ENCODE results near the gene ASIC2. TPM values are rescaled to one million over a fixed set of nuclear protein-coding genes. Genes with fewer than 3 reads are reported as not detected.

ASIC2 gene
- total RNA-seq, 1 experiment from 2014 or later = 0.11 TPM

DNA sequence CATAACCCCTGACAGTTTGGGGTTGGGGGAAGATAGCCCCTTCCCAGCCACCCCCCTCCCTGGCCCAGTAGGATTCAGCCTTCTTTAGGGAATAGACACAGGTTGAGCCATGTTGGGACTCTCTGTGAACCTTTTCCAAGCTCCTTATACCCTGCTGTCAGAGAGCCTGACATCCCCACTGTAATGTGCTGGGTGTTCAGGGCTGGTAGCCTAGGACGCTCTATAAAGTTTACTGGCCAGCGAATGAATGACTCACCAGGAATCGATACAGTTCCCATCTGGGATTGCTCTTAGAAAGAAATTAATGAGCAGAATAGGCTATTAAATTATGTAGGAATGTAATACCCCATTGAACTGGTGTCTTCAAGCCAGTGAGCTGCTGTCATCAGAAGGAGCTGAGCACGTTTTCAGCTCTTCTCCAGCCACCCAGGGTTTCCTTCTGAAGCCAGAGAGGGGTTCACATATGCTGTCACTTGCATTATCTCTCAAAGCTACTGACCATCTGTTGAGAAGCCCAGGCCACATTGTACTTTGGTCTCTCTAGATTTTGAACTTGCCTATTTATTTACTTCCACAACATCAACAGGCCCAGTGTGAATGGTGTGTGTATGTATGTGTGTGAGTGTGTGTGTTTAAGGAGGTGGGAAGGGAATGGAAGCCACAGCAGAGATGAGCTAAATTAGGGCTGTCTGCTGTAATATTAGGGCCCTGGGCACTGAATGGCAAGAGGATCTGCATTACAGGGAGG, 236.5 kb downstream of the ASIC2 start:
- no peaks in the 10 kb centered on the region for H3K4me1 ChIP-seq (ENCODE audit: insufficient read depth, low read length)
- CTCF ChIA-PET = no interaction called here

DNA sequence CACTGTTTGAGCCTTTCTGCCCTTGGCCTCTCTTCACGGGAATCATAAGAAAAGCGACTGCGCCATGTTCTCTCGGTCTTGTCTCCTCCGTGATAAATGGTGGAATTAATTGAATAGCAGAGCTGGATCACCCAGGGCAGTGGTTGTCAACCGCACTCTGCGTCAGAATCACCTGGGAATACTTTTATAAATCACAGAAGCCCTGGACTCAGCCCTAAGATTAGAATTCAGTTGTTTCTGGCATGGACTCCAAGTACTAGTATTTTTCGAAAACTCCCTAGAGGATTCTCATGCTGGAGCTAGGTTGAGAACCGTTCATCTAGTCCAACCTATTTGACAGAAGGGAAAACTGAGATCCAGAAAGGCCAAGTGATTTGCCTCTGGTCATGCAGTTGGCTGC, 237.3 kb downstream of the ASIC2 start:
- Histone ChIP-seq H3K36me3 (ENCODE audit: low read depth, low read length) (no peaks in the 10 kb centered on the region), H3K4me3 (ENCODE audit: low read length) (no peak overlapping the region), H3K9me3 (ENCODE audit: low read length) (no peaks in the 10 kb centered on the region), H3K9me2 (replicated peaks; ENCODE audit: low read length) (no peaks in the 10 kb centered on the region), H3F3A (ENCODE audit: low read length, unreplicated experiment) (no peaks in the 10 kb centered on the region), H4K20me1 (ENCODE audit: low read length) (no peaks in the 10 kb centered on the region), H3K4me2 (ENCODE audit: low read length) (no peak overlapping the region), H3K27ac (ENCODE audit: low read length) (no peak overlapping the region), H3K4me1 (ENCODE audit: insufficient read depth, low read length) (no peaks in the 10 kb centered on the region), H3K27me3 (ENCODE audit: low read length) (peaks cover 12% of the 10 kb centered on the region; the same call in 1 of the 2 replicates), H3K79me2 (ENCODE audit: low read length) (no peaks in the 10 kb centered on the region), H3K9ac (ENCODE audit: low read length) (no peak overlapping the region), H2AFZ (ENCODE audit: low read length) (no peak overlapping the region)
- DNase-seq (no peak), ATAC-seq (no peak)
- no TSS peak for BruUV-seq (replicated peaks)
- TF ChIP-seq, protein P1, sequence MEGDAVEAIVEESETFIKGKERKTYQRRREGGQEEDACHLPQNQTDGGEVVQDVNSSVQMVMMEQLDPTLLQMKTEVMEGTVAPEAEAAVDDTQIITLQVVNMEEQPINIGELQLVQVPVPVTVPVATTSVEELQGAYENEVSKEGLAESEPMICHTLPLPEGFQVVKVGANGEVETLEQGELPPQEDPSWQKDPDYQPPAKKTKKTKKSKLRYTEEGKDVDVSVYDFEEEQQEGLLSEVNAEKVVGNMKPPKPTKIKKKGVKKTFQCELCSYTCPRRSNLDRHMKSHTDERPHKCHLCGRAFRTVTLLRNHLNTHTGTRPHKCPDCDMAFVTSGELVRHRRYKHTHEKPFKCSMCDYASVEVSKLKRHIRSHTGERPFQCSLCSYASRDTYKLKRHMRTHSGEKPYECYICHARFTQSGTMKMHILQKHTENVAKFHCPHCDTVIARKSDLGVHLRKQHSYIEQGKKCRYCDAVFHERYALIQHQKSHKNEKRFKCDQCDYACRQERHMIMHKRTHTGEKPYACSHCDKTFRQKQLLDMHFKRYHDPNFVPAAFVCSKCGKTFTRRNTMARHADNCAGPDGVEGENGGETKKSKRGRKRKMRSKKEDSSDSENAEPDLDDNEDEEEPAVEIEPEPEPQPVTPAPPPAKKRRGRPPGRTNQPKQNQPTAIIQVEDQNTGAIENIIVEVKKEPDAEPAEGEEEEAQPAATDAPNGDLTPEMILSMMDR (conservative IDR thresholded peaks at IDR 0.05; ENCODE audit: low read depth, low read length) = no peak
- ChIA-PET CTCF (no interaction called here), POLR2A (ENCODE audit: unreplicated experiment) (no interaction called here)
- intact Hi-C loops (cut with micrococcal nuclease) = no loop called here

More for the DNA sequence above, 236.5 kb downstream of the ASIC2 start:
- Histone ChIP-seq H2AFZ (ENCODE audit: low read length) (no peak overlapping the region), H3K4me2 (ENCODE audit: low read length) (no peak overlapping the region), H3K9me2 (replicated peaks; ENCODE audit: low read length) (no peaks in the 10 kb centered on the region), H3F3A (ENCODE audit: low read length, unreplicated experiment) (no peaks in the 10 kb centered on the region), H3K27ac (ENCODE audit: low read length) (no peak overlapping the region), H3K9me3 (ENCODE audit: low read length) (no peaks in the 10 kb centered on the region), H3K4me3 (ENCODE audit: low read length) (no peak overlapping the region), H4K20me1 (ENCODE audit: low read length) (no peaks in the 10 kb centered on the region), H3K9ac (ENCODE audit: low read length) (no peak overlapping the region), H3K36me3 (ENCODE audit: low read depth, low read length) (no peaks in the 10 kb centered on the region), H3K79me2 (ENCODE audit: low read length) (no peaks in the 10 kb centered on the region), H3K27me3 (ENCODE audit: low read length) (peaks cover 12% of the 10 kb centered on the region; the same call in 1 of the 2 replicates)
- POLR2A ChIA-PET (ENCODE audit: unreplicated experiment) = interaction anchor here (0.7 kb wide), 1 partner anchor 41 kb away, joined by 5 read pairs; no protein-coding TSS in a partner anchor
- TF ChIP-seq, protein P1 (conservative IDR thresholded peaks at IDR 0.05; ENCODE audit: low read depth, low read length) = no peak
- TF ChIP-seq EZH2 (IDR thresholded peaks at IDR 0.05; ENCODE audit: low read length, unreplicated experiment) (no peak), EZH2phosphoT487 (IDR thresholded peaks at IDR 0.05; ENCODE audit: borderline replicate concordance, low read length) (no peak)
- intact Hi-C loops (cut with micrococcal nuclease) = no loop called here
- ATAC-seq (no peak), DNase-seq (peak; percentile 16)
- no TSS peak for BruUV-seq (replicated peaks)

DNA sequence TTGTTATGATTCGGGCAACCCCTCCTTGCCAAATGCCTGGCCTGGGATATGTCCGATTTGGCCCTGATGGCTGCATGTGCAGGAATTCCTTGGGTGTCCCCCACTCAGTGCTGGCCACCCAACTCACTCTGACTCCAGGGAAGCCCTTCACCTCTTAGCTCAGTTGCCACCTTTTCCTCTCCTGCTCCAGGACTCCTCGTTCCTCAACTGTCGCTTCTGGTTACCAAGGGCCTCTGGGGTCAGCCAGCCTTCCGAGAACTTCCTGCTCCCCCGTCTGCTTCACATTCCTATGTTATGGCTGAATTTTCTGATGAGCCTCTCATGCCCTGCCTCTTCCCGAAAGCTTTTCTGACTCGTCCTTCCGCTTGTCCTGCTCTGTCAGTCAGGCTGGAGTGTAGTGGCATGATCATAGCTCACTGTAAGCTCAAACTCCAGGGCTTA, 237.9 kb downstream of the ASIC2 start:
- Histone ChIP-seq H3K36me3 (ENCODE audit: low read depth, low read length) (no peaks in the 10 kb centered on the region), H3K79me2 (ENCODE audit: low read length) (no peaks in the 10 kb centered on the region), H4K20me1 (ENCODE audit: low read length) (no peaks in the 10 kb centered on the region), H3K27me3 (ENCODE audit: low read length) (peaks cover 12% of the 10 kb centered on the region; the same call in 1 of the 2 replicates), H3K9me2 (replicated peaks; ENCODE audit: low read length) (no peaks in the 10 kb centered on the region), H3K9ac (ENCODE audit: low read length) (no peak overlapping the region), H3K4me3 (ENCODE audit: low read length) (no peak overlapping the region), H3K4me1 (ENCODE audit: insufficient read depth, low read length) (no peaks in the 10 kb centered on the region), H3K4me2 (ENCODE audit: low read length) (no peak overlapping the region), H3F3A (ENCODE audit: low read length, unreplicated experiment) (no peaks in the 10 kb centered on the region), H3K27ac (ENCODE audit: low read length) (no peak overlapping the region), H2AFZ (ENCODE audit: low read length) (no peak overlapping the region), H3K9me3 (ENCODE audit: low read length) (no peaks in the 10 kb centered on the region)
- no peak for DNase-seq
- BruUV-seq (replicated peaks) = no TSS peak
- TF ChIP-seq, protein P1 (conservative IDR thresholded peaks at IDR 0.05; ENCODE audit: low read depth, low read length) = no peak
- no peak for TF ChIP-seq EZH2phosphoT487 (IDR thresholded peaks at IDR 0.05; ENCODE audit: borderline replicate concordance, low read length)
- TF ChIP-seq EZH2 (IDR thresholded peaks at IDR 0.05; ENCODE audit: low read length, unreplicated experiment) = no peak
- CTCF ChIA-PET = no interaction called here
- no peak for ATAC-seq
- POLR2A ChIA-PET (ENCODE audit: unreplicated experiment) = no interaction called here
- intact Hi-C loops (cut with micrococcal nuclease) = no loop called here
